Suprapubic skin (tissue), 4 donors: ENCODE data around the gene M1AP. TPM values are rescaled to one million over a fixed set of nuclear protein-coding genes. Genes with fewer than 3 reads are reported as not detected.
A peak's percentile ranks its signal among the peaks of the same experiment; 100 is the strongest.

Experiments
- DNase-seq, 2 donors: peaks; one replicate each; pipeline ENCODE4 v3.0.0-alpha.2; 2019; ENCODE audit warnings: low spot score in 2 of 2
- H3K27ac ChIP-seq: fragments of 200-600 bp; sonication (generic); one replicate; pipeline ENCODE4 v1.5.1; 2019
- H3K27me3 ChIP-seq: fragments of 200-600 bp; sonication (generic); one replicate; pipeline ENCODE4 v1.5.1; 2019
- H3K36me3 ChIP-seq: fragments of 200-600 bp; sonication (generic); one replicate; pipeline ENCODE4 v1.5.1; 2019
- H3K4me1 ChIP-seq: fragments of 200-600 bp; sonication (generic); one replicate; pipeline ENCODE4 v1.5.1; 2019
- H3K4me3 ChIP-seq: fragments of 200-600 bp; sonication (generic); one replicate; pipeline ENCODE4 v1.5.1; 2019; ENCODE audit warnings: mild to moderate bottlenecking
- H3K9me3 ChIP-seq: fragments of 200-600 bp; sonication (generic); one replicate; pipeline ENCODE4 v1.5.1; 2019
- EP300 ChIP-seq: sonication (generic); formaldehyde crosslinking; IDR thresholded peaks from one replicate; pipeline ENCODE4 v1.6.1; 2017; ENCODE audit warnings: antibody characterized with exemption
- POLR2A ChIP-seq, 2 donors: fragments of 450-650 bp; IDR thresholded peaks; one replicate each; pipeline ENCODE4 v1.6.1; 2017; ENCODE audit warnings: antibody characterized with exemption in 2 of 2, mild to moderate bottlenecking in 2 of 2, moderate library complexity in 2 of 2
- POLR2AphosphoS5 ChIP-seq, 3 donors: sonication (generic); formaldehyde crosslinking; IDR thresholded peaks; one replicate each; pipeline ENCODE4 v1.6.1; 2017; ENCODE audit warnings: antibody characterized with exemption in 3 of 3
- WGBS: methylation state at CpG from one replicate; pipeline ENCODE4 v1.1.5; 2018; 5-methylcytosine and 5-hydroxymethylcytosine counted together
- total RNA-seq, 4 donors: library from RNA; depleted of rRNA; stranded (reverse); fragments of >200 nt; gene quantifications; one replicate each; pipeline ENCODE4 v1.1.0, GENCODE V29; 2016
- TF ChIP-seq, protein P1 (sequence below), 2 donors: fragments of 200-600 bp in 1 of 2; fragments of 450-650 bp in 1 of 2; sonication (generic) in 1 of 2; IDR thresholded peaks; one replicate each; pipeline ENCODE4 v1.5.1; 2016 to 2019; ENCODE audit warnings: antibody characterized with exemption in 2 of 2, mild to moderate bottlenecking in 1 of 2, moderate library complexity in 1 of 2

The M1AP gene
- total RNA-seq, 4 donors from 2014 or later: 1.1 TPM; not detected in 3

DNA sequence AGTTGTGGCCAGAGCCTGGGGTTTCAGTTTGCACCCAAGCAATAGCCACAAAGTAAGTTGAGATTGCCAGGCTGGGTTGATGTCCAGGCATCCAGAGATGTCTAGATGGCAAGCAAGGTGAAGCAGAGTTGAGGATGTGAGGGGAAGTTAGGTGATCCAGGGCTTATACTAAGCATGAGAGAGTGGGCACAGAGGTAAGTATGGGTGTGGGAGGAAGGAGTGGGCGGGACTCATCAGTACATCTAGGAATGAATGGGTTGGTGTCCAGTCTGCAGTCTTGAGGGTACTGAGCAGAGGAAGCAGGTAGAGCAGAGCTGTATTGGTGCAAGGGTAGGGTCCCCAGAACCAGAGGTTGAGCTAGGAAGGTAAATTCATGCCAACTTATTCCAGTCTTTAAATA, 7.4 kb upstream of the M1AP start:
- WGBS: 94% methylated on average over 1 of the region's 1 CpG
- Histone ChIP-seq H3K36me3 (peaks cover 3% of the 10 kb centered on the region), H3K27me3 (no peaks in the 10 kb centered on the region), H3K27ac (no peak overlapping the region), H3K4me3 (no peak overlapping the region), H3K4me1 (peaks cover 12% of the 10 kb centered on the region), H3K9me3 (no peaks in the 10 kb centered on the region)
- no peak for DNase-seq
- TF ChIP-seq POLR2AphosphoS5 (IDR thresholded peaks at IDR 0.05): no peak
- TF ChIP-seq, protein P1, sequence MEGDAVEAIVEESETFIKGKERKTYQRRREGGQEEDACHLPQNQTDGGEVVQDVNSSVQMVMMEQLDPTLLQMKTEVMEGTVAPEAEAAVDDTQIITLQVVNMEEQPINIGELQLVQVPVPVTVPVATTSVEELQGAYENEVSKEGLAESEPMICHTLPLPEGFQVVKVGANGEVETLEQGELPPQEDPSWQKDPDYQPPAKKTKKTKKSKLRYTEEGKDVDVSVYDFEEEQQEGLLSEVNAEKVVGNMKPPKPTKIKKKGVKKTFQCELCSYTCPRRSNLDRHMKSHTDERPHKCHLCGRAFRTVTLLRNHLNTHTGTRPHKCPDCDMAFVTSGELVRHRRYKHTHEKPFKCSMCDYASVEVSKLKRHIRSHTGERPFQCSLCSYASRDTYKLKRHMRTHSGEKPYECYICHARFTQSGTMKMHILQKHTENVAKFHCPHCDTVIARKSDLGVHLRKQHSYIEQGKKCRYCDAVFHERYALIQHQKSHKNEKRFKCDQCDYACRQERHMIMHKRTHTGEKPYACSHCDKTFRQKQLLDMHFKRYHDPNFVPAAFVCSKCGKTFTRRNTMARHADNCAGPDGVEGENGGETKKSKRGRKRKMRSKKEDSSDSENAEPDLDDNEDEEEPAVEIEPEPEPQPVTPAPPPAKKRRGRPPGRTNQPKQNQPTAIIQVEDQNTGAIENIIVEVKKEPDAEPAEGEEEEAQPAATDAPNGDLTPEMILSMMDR (IDR thresholded peaks at IDR 0.05): no peak
- TF ChIP-seq EP300: no peak
- no peak for TF ChIP-seq POLR2A (IDR thresholded peaks at IDR 0.05)

DNA sequence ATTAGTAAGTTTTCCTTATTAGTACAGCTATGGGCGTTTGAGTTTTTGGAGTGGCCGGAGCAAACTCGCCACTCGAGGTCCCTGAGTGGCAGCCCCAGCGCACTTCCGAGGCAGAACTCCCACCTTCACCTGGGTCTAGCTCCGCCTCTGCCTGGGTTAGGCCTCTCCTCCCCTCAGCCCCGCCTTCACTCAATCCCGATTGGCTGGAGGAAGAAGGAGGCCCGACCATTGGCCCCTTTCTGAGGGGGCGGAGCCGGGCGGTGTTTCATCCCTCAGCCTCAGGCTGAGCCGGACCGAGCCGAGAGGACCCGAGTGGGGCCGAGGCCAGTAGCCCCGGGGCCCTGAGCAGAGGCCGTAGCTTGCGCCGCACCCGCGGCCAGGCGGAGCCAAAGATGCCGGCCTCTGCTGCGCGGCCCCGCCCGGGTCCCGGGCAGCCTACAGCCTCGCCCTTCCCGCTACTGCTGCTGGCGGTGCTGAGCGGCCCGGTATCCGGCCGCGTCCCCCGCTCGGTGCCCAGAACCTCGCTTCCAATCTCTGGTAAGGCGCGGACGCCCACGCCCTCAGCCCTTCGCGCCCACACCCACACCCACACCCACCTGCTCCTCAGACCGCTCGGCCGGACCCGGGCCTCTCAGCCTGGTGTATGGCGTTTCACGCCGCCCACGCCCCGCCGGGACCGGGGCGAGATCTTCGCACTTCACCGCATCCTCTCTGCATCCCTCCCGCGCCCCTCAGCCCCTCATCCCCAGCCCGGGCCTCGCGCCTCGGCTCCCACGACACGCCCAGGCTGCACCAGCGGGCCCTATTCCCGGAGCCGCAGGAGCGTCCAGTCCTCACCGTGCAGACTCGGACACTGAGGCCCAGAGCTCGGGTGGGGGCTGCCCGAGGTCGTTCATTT, 6.1 kb upstream of the M1AP start, which contains the start of gene SEMA4F:
Gene SEMA4F, plus strand, starts transcription at position 263 of the 898 bp plus-strand sequence. Its CDS starts 130 bp downstream, at position 393.
- Histone ChIP-seq H3K27me3 (no peaks in the 10 kb centered on the region), H3K4me3 (peak within 1 kb of the TSS; percentile 73), H3K36me3 (peaks cover 3% of the 10 kb centered on the region), H3K27ac (no peak within 1 kb of the TSS), H3K4me1 (peaks cover 12% of the 10 kb centered on the region), H3K9me3 (no peaks in the 10 kb centered on the region)
- 1% methylated on average over 60 of the region's 79 CpGs for WGBS
- TF ChIP-seq EP300 (no peak), POLR2AphosphoS5 (IDR thresholded peaks at IDR 0.05) (no peak)
- DNase-seq: peak; percentile 96 to 97

DNA sequence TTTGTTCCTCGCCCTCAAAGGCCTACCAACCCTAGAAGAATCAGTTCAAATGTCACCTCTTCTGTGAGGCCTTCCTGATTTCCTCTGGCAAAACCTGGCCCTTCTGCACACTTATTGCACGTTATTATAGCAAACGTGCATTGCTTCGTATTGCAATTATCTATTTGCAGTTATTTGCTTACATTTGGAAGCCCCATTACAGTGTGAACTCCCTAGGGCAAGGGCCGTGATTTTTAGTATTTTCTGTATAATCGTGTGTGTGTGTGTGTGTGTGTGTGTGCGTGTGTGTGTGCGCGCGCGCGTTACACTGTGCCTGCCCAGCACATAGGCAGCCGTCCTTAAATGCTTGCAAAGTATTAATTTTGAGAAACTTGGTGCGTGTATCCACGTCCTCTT, 5.5 kb upstream of the M1AP start:
- peaks cover 2% of the 10 kb centered on the region for H3K36me3 ChIP-seq
- 7% methylated on average over 15 of the region's 15 CpGs for WGBS
- peak overlapping the region; percentile 73 for H3K4me3 ChIP-seq
- H3K4me1 ChIP-seq: peaks cover 12% of the 10 kb centered on the region
- no peaks in the 10 kb centered on the region for H3K9me3 ChIP-seq
- no peak overlapping the region for H3K27ac ChIP-seq
- no peak for DNase-seq
- TF ChIP-seq POLR2A (IDR thresholded peaks at IDR 0.05) (no peak), EP300 (no peak), POLR2AphosphoS5 (IDR thresholded peaks at IDR 0.05) (no peak)
- TF ChIP-seq, protein P1 (IDR thresholded peaks at IDR 0.05): no peak
- H3K27me3 ChIP-seq: peaks cover 6% of the 10 kb centered on the region

DNA sequence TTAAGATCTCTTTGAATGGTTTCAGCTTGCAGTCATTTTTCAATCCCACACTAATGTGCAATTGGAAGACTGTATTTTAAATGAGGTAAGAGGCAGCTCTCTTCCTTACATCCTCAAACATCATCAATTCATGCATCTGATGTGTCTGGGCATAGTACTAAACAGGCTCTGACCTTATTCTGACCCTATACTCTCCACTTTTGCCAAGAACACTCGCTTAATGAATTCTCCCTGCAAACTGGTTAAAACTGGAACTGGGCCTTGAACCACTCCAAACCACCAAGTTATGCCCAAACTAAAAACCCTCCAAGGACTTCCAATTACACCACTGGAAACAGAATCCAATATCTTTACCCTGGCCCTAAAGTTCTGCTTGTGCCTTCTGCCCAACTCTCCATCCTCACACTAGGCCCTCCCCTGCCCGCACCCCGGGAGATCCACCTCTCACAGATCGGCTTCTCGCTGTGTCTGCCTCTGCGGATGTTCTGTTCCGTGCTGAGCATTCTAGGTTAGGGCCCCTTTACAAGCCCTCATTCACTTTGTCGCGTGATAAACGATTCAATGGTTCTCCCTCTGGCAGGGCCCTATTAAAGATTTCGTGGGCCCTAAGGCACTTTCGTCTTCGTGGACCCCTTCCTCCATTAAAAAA, 1.2 kb downstream of the M1AP start:
- 94% methylated on average over 13 of the region's 13 CpGs for WGBS
- Histone ChIP-seq H3K36me3 (no peaks in the 10 kb centered on the region), H3K4me3 (no peak overlapping the region), H3K9me3 (no peaks in the 10 kb centered on the region), H3K27ac (no peak overlapping the region), H3K4me1 (no peaks in the 10 kb centered on the region), H3K27me3 (peaks cover 25% of the 10 kb centered on the region)
- TF ChIP-seq POLR2AphosphoS5 (IDR thresholded peaks at IDR 0.05) (no peak), EP300 (no peak), POLR2A (IDR thresholded peaks at IDR 0.05) (no peak)
- TF ChIP-seq, protein P1 (IDR thresholded peaks at IDR 0.05): no peak
- DNase-seq: no peak

DNA sequence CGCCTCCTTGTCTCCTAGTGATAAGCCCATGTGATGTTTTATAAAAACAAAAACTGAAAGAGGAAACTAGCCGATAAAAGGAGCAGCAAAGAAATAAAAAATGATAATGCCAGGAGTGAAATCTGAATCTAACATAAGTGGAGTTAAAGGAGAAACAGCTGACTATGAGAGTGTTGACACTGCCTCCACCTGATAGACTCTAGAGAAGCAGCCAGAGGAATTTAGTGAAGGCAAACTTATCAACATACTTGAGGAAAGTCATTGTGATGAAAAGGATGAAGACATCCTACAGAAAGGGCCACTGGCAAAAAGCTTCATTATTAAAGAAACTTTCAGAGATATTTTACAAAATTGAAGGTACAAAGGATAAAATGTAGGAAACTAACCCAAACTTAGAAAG, 1.9 kb downstream of the M1AP start:
- WGBS: 85% methylated on average over 2 of the region's 2 CpGs

More for the DNA sequence above, 1.9 kb downstream of the M1AP start:
- H3K27ac ChIP-seq: no peak overlapping the region
- H3K27me3 ChIP-seq: peaks cover 25% of the 10 kb centered on the region
- H3K4me3 ChIP-seq: no peak overlapping the region
- DNase-seq: no peak
- H3K36me3 ChIP-seq: no peaks in the 10 kb centered on the region
- no peak for TF ChIP-seq EP300
- no peak for TF ChIP-seq POLR2A (IDR thresholded peaks at IDR 0.05)
- no peak for TF ChIP-seq POLR2AphosphoS5 (IDR thresholded peaks at IDR 0.05)
- TF ChIP-seq, protein P1 (IDR thresholded peaks at IDR 0.05): no peak
- no peaks in the 10 kb centered on the region for H3K4me1 ChIP-seq
- H3K9me3 ChIP-seq: no peaks in the 10 kb centered on the region
